Dermis lymphatic vessel endothelial cell (primary cell): ENCODE results near the gene PHF8. TPM values are rescaled to one million over a fixed set of nuclear protein-coding genes. Genes with fewer than 3 reads are reported as not detected.

Source experiments
- total RNA-seq: library from RNA; depleted of rRNA; stranded (reverse); fragments of >200 nt; gene quantifications from 2 replicates; pipeline ENCODE4 v1.2.1, GENCODE V29; 2014

The PHF8 gene
- total RNA-seq, result 14.3 and 16.2 TPM in 2 replicates

DNA sequence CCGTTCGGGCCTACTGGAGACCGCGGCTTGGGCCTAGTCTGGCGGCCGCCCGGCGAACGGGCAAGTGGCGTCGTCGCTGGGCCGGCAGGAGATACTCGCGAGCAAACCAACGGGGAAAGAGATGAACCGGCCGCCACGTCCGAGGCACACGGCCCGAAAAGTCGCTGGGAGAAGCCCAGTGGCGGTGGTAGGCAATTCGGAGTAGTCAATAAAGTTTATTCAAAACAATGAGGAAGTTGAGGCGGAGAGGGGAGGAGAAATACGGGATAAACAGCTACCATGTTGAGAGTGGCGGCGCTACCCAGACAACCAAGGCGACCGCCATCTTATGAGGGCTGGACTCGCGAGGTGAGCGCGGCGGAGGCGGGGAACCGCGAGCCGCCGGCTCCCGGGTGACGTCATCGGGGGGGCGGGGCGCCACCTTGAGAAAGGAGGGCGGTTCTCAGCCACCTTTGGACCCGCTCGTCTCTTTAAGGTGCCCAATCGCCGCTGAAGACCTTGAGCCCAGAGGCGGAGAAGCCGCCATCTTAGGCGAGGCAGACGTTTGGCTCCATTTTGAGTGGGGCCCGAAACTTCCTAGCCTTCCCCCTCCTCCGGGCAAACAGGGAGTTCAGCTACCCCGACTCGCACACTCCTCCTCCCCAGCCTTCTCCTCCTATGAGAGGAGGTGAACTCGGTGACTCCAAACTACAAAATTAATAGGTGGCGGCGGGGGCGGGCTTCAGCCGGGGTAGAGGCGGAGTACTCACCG is at the start of gene PHF8:
TSS of gene PHF8 (minus strand) at position 348 of the 751 bp plus-strand sequence. CDS start 1,745 bp downstream, outside the sequence.

Other genes starting within 250 kb of the PHF8 start
- gene FAM120C, start 138.8 kb upstream of the PHF8 start, total RNA-seq, result 2.7 and 3.8 TPM in 2 replicates